GM12878 (cell line): ENCODE measurements around the gene CDH18.

Experiments used
- EED ChIP-seq: sonication (generic); IDR thresholded peaks from 2 replicates; pipeline ENCODE4 v1.6.1; 2016; ENCODE audit warnings: antibody characterized with exemption, low read depth
- IKZF1 ChIP-seq: fragments of 450-650 bp; conservative IDR thresholded peaks from 2 replicates; pipeline ENCODE4 v1.6.1; 2017; ENCODE audit warnings: antibody characterized with exemption, mild to moderate bottlenecking
- POLR2A ChIP-seq: IDR thresholded peaks from 2 replicates; pipeline ENCODE4 v1.6.1; 2011; ENCODE audit warnings: low read depth, mild to moderate bottlenecking, low read length
- POLR2AphosphoS2 ChIP-seq: IDR thresholded peaks from 2 replicates; pipeline ENCODE4 v1.6.1; 2011; ENCODE audit warnings: low read depth, mild to moderate bottlenecking, low read length, improper control_type of control experiment, moderate library complexity
- RAD51 ChIP-seq: fragments of 450-650 bp; IDR thresholded peaks from 2 replicates; pipeline ENCODE4 v1.6.1; 2016; ENCODE audit warnings: moderate library complexity, mild to moderate bottlenecking, inconsistent platforms
- RBBP5 ChIP-seq: fragments of 200-600 bp; sonication (generic); conservative IDR thresholded peaks from 2 replicates; pipeline ENCODE4 v1.6.1; 2016
- RELA ChIP-seq: fragments of 450-650 bp; IDR thresholded peaks from 2 replicates; pipeline ENCODE4 v1.8.0; 2014; ENCODE audit warnings: borderline replicate concordance; ENCODE audit not compliant: partially characterized antibody
- RUNX3 ChIP-seq: IDR thresholded peaks from 2 replicates; pipeline ENCODE4 v1.6.1; 2012; ENCODE audit warnings: low read length, inconsistent platforms
- YY1 ChIP-seq: IDR thresholded peaks from 2 replicates; pipeline ENCODE4 v1.6.1; 2011; ENCODE audit warnings: low read depth, mild to moderate bottlenecking, low read length
- TF ChIP-seq, protein P1 (sequence below), 3 experiments: IDR thresholded peaks in 2 of 3; conservative IDR thresholded peaks in 1 of 3; 2 replicates each; pipeline ENCODE4 v1.5.1; 2011; ENCODE audit warnings: low read depth in 3 of 3, low read length in 3 of 3, mild to moderate bottlenecking in 3 of 3, control low read depth in 2 of 3, moderate library complexity in 2 of 3, inconsistent platforms in 1 of 3, mixed read lengths in 1 of 3; ENCODE audit not compliant: control insufficient read depth in 2 of 3, insufficient read depth in 1 of 3; ENCODE audit errors: extremely low read depth in 1 of 3
- TF ChIP-seq, protein P2 (sequence below): fragments of 450-650 bp; IDR thresholded peaks from 2 replicates; pipeline ENCODE4 v1.6.1; 2017; ENCODE audit warnings: mild to moderate bottlenecking

DNA sequence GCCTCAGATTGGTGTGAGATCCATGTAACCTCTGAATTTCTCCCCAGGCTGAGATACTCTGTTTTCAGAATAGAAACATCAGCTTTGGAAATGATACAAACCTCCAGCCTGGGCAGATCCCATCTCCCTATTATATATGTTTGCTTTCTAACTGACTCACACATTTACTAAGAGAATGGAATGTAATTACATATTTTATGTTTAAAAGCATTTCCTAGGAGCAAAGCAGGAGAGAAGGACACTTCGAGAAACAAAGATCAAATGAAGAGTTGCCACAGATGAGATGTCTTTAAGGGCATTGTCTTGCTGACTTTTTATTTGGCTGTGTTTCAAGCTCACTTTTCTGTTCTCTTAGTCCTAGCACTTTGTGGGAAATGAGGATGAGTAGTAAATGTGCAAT lies 96.3 kb downstream of the CDH18 start:
- TF ChIP-seq YY1 = no peak
- TF ChIP-seq RAD51 = no peak
- TF ChIP-seq, protein P1, sequence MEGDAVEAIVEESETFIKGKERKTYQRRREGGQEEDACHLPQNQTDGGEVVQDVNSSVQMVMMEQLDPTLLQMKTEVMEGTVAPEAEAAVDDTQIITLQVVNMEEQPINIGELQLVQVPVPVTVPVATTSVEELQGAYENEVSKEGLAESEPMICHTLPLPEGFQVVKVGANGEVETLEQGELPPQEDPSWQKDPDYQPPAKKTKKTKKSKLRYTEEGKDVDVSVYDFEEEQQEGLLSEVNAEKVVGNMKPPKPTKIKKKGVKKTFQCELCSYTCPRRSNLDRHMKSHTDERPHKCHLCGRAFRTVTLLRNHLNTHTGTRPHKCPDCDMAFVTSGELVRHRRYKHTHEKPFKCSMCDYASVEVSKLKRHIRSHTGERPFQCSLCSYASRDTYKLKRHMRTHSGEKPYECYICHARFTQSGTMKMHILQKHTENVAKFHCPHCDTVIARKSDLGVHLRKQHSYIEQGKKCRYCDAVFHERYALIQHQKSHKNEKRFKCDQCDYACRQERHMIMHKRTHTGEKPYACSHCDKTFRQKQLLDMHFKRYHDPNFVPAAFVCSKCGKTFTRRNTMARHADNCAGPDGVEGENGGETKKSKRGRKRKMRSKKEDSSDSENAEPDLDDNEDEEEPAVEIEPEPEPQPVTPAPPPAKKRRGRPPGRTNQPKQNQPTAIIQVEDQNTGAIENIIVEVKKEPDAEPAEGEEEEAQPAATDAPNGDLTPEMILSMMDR (IDR thresholded peaks at IDR 0.05 in 2 of 3, conservative IDR thresholded peaks at IDR 0.05 in 1 of 3; ENCODE audit: control insufficient read depth in 2 of 3, extremely low read depth in 1 of 3, insufficient read depth in 1 of 3, low read depth in 3 of 3, low read length in 3 of 3) = no peak
- no peak for TF ChIP-seq POLR2AphosphoS2
- TF ChIP-seq, protein P2, sequence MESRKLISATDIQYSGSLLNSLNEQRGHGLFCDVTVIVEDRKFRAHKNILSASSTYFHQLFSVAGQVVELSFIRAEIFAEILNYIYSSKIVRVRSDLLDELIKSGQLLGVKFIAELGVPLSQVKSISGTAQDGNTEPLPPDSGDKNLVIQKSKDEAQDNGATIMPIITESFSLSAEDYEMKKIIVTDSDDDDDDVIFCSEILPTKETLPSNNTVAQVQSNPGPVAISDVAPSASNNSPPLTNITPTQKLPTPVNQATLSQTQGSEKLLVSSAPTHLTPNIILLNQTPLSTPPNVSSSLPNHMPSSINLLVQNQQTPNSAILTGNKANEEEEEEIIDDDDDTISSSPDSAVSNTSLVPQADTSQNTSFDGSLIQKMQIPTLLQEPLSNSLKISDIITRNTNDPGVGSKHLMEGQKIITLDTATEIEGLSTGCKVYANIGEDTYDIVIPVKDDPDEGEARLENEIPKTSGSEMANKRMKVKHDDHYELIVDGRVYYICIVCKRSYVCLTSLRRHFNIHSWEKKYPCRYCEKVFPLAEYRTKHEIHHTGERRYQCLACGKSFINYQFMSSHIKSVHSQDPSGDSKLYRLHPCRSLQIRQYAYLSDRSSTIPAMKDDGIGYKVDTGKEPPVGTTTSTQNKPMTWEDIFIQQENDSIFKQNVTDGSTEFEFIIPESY = no peak
- TF ChIP-seq RUNX3 = no peak
- no peak for TF ChIP-seq IKZF1
- no peak for TF ChIP-seq EED
- TF ChIP-seq RBBP5 = no peak
- TF ChIP-seq POLR2A = no peak
- TF ChIP-seq RELA = no peak
